Activated naive CD8-positive, alpha-beta T cell (primary cell): Measurements from ENCODE around the gene SIX3.
A peak's percentile ranks its signal among the peaks of the same experiment; 100 is the strongest.

Experiments used
- H3K27ac Mint-ChIP-seq: one replicate; pipeline ENCODE4 v1.8.0; 2021; ENCODE audit warnings: mixed read lengths
- H3K27me3 Mint-ChIP-seq: one replicate; pipeline ENCODE4 v1.8.0; 2021; ENCODE audit warnings: mixed read lengths
- H3K36me3 Mint-ChIP-seq: one replicate; pipeline ENCODE4 v1.8.0; 2021; ENCODE audit warnings: mixed read lengths
- H3K4me1 Mint-ChIP-seq: one replicate; pipeline ENCODE4 v1.8.0; 2021; ENCODE audit warnings: low read depth, mixed read lengths
- H3K4me3 Mint-ChIP-seq: one replicate; pipeline ENCODE4 v1.8.0; 2021; ENCODE audit warnings: mild to moderate bottlenecking, mixed read lengths
- H3K9me3 Mint-ChIP-seq: one replicate; pipeline ENCODE4 v1.8.0; 2021; ENCODE audit warnings: low read depth, mixed read lengths

Gene SIX3

GRCh38 chr2:44954889-44955592 is 13.5 kb downstream of the SIX3 start:
- H3K27me3 Mint-ChIP-seq: peaks cover 48% of the 10 kb centered on the region
- H3K4me3 Mint-ChIP-seq: peak overlapping the region; percentile 65
- H3K4me1 Mint-ChIP-seq: peaks cover 28% of the 10 kb centered on the region
- no peak overlapping the region for H3K27ac Mint-ChIP-seq
- H3K36me3 Mint-ChIP-seq: no peaks in the 10 kb centered on the region
- H3K9me3 Mint-ChIP-seq: no peaks in the 10 kb centered on the region

- Mint-ChIP-seq H3K27ac (no peak overlapping the region), H3K4me3 (peak overlapping the region; percentile 65), H3K4me1 (peaks cover 25% of the 10 kb centered on the region), H3K36me3 (no peaks in the 10 kb centered on the region), H3K27me3 (peaks cover 42% of the 10 kb centered on the region), H3K9me3 (no peaks in the 10 kb centered on the region)
Measured at GRCh38 chr2:44955593-44956392, 14.3 kb downstream of the SIX3 start.

- H3K27ac Mint-ChIP-seq: no peak overlapping the region
- no peaks in the 10 kb centered on the region for H3K9me3 Mint-ChIP-seq
- peaks cover 22% of the 10 kb centered on the region for H3K4me1 Mint-ChIP-seq
- no peaks in the 10 kb centered on the region for H3K36me3 Mint-ChIP-seq
- no peak overlapping the region for H3K4me3 Mint-ChIP-seq
- H3K27me3 Mint-ChIP-seq: peaks cover 38% of the 10 kb centered on the region
Measured at GRCh38 chr2:44956843-44957242, 15.3 kb downstream of the SIX3 start.

- Mint-ChIP-seq H3K36me3 (no peaks in the 10 kb centered on the region), H3K27ac (no peak overlapping the region), H3K4me1 (peaks cover 18% of the 10 kb centered on the region), H3K27me3 (peaks cover 36% of the 10 kb centered on the region), H3K9me3 (no peaks in the 10 kb centered on the region), H3K4me3 (no peak overlapping the region)
Measured at GRCh38 chr2:44957656-44958327, 16.3 kb downstream of the SIX3 start.

GRCh38 chr2:44959855-44960254 is 18.4 kb downstream of the SIX3 start:
- Mint-ChIP-seq H3K27ac (no peak overlapping the region), H3K4me1 (peaks cover 7% of the 10 kb centered on the region), H3K36me3 (no peaks in the 10 kb centered on the region), H3K4me3 (no peak overlapping the region), H3K27me3 (peaks cover 26% of the 10 kb centered on the region), H3K9me3 (no peaks in the 10 kb centered on the region)

GRCh38 chr2:44960871-44961270 is 19.4 kb downstream of the SIX3 start:
- peaks cover 1% of the 10 kb centered on the region for H3K4me1 Mint-ChIP-seq

GRCh38 chr2:44962176-44962695 is 20.7 kb downstream of the SIX3 start:
- H3K27ac Mint-ChIP-seq: no peak overlapping the region
- H3K4me3 Mint-ChIP-seq: no peak overlapping the region
- no peaks in the 10 kb centered on the region for H3K36me3 Mint-ChIP-seq
- H3K27me3 Mint-ChIP-seq: peaks cover 15% of the 10 kb centered on the region
- no peaks in the 10 kb centered on the region for H3K9me3 Mint-ChIP-seq
- no peaks in the 10 kb centered on the region for H3K4me1 Mint-ChIP-seq

More at GRCh38 chr2:44960871-44961270, 19.4 kb downstream of the SIX3 start:
- no peaks in the 10 kb centered on the region for H3K9me3 Mint-ChIP-seq
- H3K27ac Mint-ChIP-seq: no peak overlapping the region
- H3K4me3 Mint-ChIP-seq: no peak overlapping the region
- H3K36me3 Mint-ChIP-seq: no peaks in the 10 kb centered on the region
- H3K27me3 Mint-ChIP-seq: peaks cover 22% of the 10 kb centered on the region

GRCh38 chr2:44964752-44965236 is 23.3 kb downstream of the SIX3 start:
- Mint-ChIP-seq H3K9me3 (no peaks in the 10 kb centered on the region), H3K27ac (no peak overlapping the region), H3K27me3 (peaks cover 9% of the 10 kb centered on the region), H3K4me3 (no peak overlapping the region), H3K36me3 (no peaks in the 10 kb centered on the region), H3K4me1 (no peaks in the 10 kb centered on the region)

GRCh38 chr2:44965684-44966083 is 24.2 kb downstream of the SIX3 start:
- no peak overlapping the region for H3K27ac Mint-ChIP-seq
- no peaks in the 10 kb centered on the region for H3K4me1 Mint-ChIP-seq
- H3K4me3 Mint-ChIP-seq: no peak overlapping the region
- H3K27me3 Mint-ChIP-seq: peaks cover 9% of the 10 kb centered on the region
- H3K36me3 Mint-ChIP-seq: no peaks in the 10 kb centered on the region
- no peaks in the 10 kb centered on the region for H3K9me3 Mint-ChIP-seq

- Mint-ChIP-seq H3K27ac (no peak overlapping the region), H3K4me3 (no peak overlapping the region), H3K4me1 (no peaks in the 10 kb centered on the region), H3K27me3 (peaks cover 9% of the 10 kb centered on the region), H3K36me3 (no peaks in the 10 kb centered on the region), H3K9me3 (no peaks in the 10 kb centered on the region)
Measured at GRCh38 chr2:44967056-44967455, 25.6 kb downstream of the SIX3 start.

- Mint-ChIP-seq H3K27ac (no peak overlapping the region), H3K4me1 (no peaks in the 10 kb centered on the region), H3K9me3 (no peaks in the 10 kb centered on the region), H3K36me3 (no peaks in the 10 kb centered on the region), H3K4me3 (no peak overlapping the region), H3K27me3 (peaks cover 9% of the 10 kb centered on the region)
Measured at GRCh38 chr2:44967727-44968432, 26.4 kb downstream of the SIX3 start.

- Mint-ChIP-seq H3K9me3 (no peaks in the 10 kb centered on the region), H3K36me3 (no peaks in the 10 kb centered on the region), H3K27me3 (peaks cover 4% of the 10 kb centered on the region), H3K4me3 (no peak overlapping the region), H3K4me1 (peaks cover 4% of the 10 kb centered on the region), H3K27ac (no peak overlapping the region)
Measured at GRCh38 chr2:44969936-44970335, 28.4 kb downstream of the SIX3 start.

GRCh38 chr2:44970846-44971450 is 29.4 kb downstream of the SIX3 start:
- H3K4me1 Mint-ChIP-seq: peaks cover 4% of the 10 kb centered on the region
- no peaks in the 10 kb centered on the region for H3K9me3 Mint-ChIP-seq
- no peak overlapping the region for H3K27ac Mint-ChIP-seq
- H3K27me3 Mint-ChIP-seq: peaks cover 1% of the 10 kb centered on the region
- no peaks in the 10 kb centered on the region for H3K36me3 Mint-ChIP-seq
- no peak overlapping the region for H3K4me3 Mint-ChIP-seq
